ENCODE results near the gene BMF. TPM values are rescaled to one million over a fixed set of nuclear protein-coding genes. Genes with fewer than 3 reads are reported as not detected.

The BMF gene
- total RNA-seq, 1 donor from 2014 or later = 23.0 TPM

- H3K9me3 Mint-ChIP-seq = no peaks in the 10 kb centered on the region
- H3K27ac Mint-ChIP-seq (ENCODE audit: unreplicated experiment) = no peak overlapping the region
- H3K36me3 Mint-ChIP-seq (ENCODE audit: low read depth) = no peaks in the 10 kb centered on the region
- peaks cover 32% of the 10 kb centered on the region for H3K4me1 Mint-ChIP-seq
- no peaks in the 10 kb centered on the region for H3K27me3 Mint-ChIP-seq (ENCODE audit: low read depth)
- peak overlapping the region; percentile 20 for H3K4me3 Mint-ChIP-seq
- no peak for TF ChIP-seq CTCF (conservative IDR thresholded peaks at IDR 0.05)
- DNase-seq (ENCODE audit: low read depth, low spot score) = no peak
These were observed 42.1 kb downstream of the BMF start for GRCh38 chr15:40066589-40066988.

- no peaks in the 10 kb centered on the region for H3K27me3 Mint-ChIP-seq (ENCODE audit: low read depth)
- DNase-seq (ENCODE audit: low read depth, low spot score) = no peak
- H3K4me1 Mint-ChIP-seq = peaks cover 32% of the 10 kb centered on the region
- no peak overlapping the region for H3K27ac Mint-ChIP-seq (ENCODE audit: unreplicated experiment)
- H3K9me3 Mint-ChIP-seq = no peaks in the 10 kb centered on the region
- no peak for TF ChIP-seq CTCF (conservative IDR thresholded peaks at IDR 0.05)
- no peak overlapping the region for H3K4me3 Mint-ChIP-seq
- H3K36me3 Mint-ChIP-seq (ENCODE audit: low read depth) = no peaks in the 10 kb centered on the region
These were observed 43.5 kb downstream of the BMF start for GRCh38 chr15:40065166-40065565.

GRCh38 chr15:40064231-40064894 lies 44.3 kb downstream of the BMF start:
- Mint-ChIP-seq H3K4me1 (peaks cover 28% of the 10 kb centered on the region), H3K27me3 (ENCODE audit: low read depth) (no peaks in the 10 kb centered on the region), H3K27ac (ENCODE audit: unreplicated experiment) (no peak overlapping the region), H3K4me3 (no peak overlapping the region), H3K9me3 (no peaks in the 10 kb centered on the region), H3K36me3 (ENCODE audit: low read depth) (no peaks in the 10 kb centered on the region)
- no peak for TF ChIP-seq CTCF (conservative IDR thresholded peaks at IDR 0.05)
- no peak for DNase-seq (ENCODE audit: low read depth, low spot score)

- no peaks in the 10 kb centered on the region for H3K27me3 Mint-ChIP-seq (ENCODE audit: low read depth)
- H3K27ac Mint-ChIP-seq (ENCODE audit: unreplicated experiment) = no peak overlapping the region
- H3K9me3 Mint-ChIP-seq = no peaks in the 10 kb centered on the region
- peaks cover 25% of the 10 kb centered on the region for H3K4me1 Mint-ChIP-seq
- H3K4me3 Mint-ChIP-seq = no peak overlapping the region
- H3K36me3 Mint-ChIP-seq (ENCODE audit: low read depth) = no peaks in the 10 kb centered on the region
- no peak for DNase-seq (ENCODE audit: low read depth, low spot score)
- no peak for TF ChIP-seq CTCF (conservative IDR thresholded peaks at IDR 0.05)
These were observed 45.1 kb downstream of the BMF start for GRCh38 chr15:40063563-40064011.

- no peak for DNase-seq (ENCODE audit: low read depth, low spot score)
- Mint-ChIP-seq H3K27ac (ENCODE audit: unreplicated experiment) (no peak overlapping the region), H3K9me3 (no peaks in the 10 kb centered on the region), H3K27me3 (ENCODE audit: low read depth) (no peaks in the 10 kb centered on the region), H3K4me3 (no peak overlapping the region), H3K36me3 (ENCODE audit: low read depth) (no peaks in the 10 kb centered on the region), H3K4me1 (peaks cover 19% of the 10 kb centered on the region)
- TF ChIP-seq CTCF (conservative IDR thresholded peaks at IDR 0.05) = no peak
These were observed 45.7 kb downstream of the BMF start for GRCh38 chr15:40062816-40063562.

Measured in neural crest cell (in vitro differentiated cells).